Body of pancreas (tissue), 4 donors: ENCODE measurements around the gene GRXCR2.

ENCODE experiments used
- CTCF ChIP-seq, 7 experiments: fragments of 450-650 bp in 4 of 7; fragments of 200-600 bp in 3 of 7; sonication (generic) in 3 of 7; IDR thresholded peaks; one replicate each; pipeline ENCODE4 v1.5.1; 2016 to 2019; ENCODE audit warnings: antibody characterized with exemption in 7 of 7
- POLR2A ChIP-seq, 3 donors: fragments of 450-650 bp; IDR thresholded peaks; one replicate each; pipeline ENCODE4 v1.6.1; 2016; ENCODE audit warnings: antibody characterized with exemption in 3 of 3, mild to moderate bottlenecking in 2 of 3

DNA sequence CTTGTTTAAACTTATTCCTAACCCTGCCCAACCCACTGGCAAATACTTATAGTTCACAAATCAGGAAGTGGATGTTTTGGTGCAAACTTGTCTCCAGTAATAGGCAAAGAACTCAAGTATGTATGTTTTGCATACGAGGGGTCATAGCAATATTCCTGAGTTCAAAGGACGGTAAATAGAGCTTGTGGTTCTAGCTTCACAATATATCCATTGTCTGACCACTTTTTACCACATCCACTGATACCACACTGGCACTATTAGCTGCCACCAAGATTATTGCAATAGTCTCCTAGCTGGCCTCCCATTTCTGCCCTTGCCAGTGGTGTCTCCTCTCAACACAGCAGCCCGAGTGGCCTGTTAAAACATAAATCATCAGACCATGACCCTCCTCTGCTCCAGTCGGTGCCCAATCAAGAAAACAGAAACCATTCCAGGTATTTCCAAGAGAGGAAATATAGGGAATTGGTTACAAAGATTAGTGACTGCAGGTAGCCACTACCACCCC, 17.0 kb downstream of the GRXCR2 start:
- no peak for TF ChIP-seq CTCF (IDR thresholded peaks at IDR 0.05)
- no peak for TF ChIP-seq POLR2A (IDR thresholded peaks at IDR 0.05)
